GM12873 (cell line): Measurements from ENCODE around the gene ZMIZ1.

ENCODE experiments used
- TF ChIP-seq, protein P1 (sequence below): IDR thresholded peaks from 2 replicates; pipeline ENCODE4 v1.5.1; 2012; ENCODE audit warnings: low read depth, mild to moderate bottlenecking, moderate library complexity, low read length, control low read depth; ENCODE audit not compliant: insufficient read depth; ENCODE audit errors: missing control alignments

ZMIZ1 gene

GRCh38 chr10:79137826-79138225 lies 69.1 kb downstream of the ZMIZ1 start:
- TF ChIP-seq, protein P1, sequence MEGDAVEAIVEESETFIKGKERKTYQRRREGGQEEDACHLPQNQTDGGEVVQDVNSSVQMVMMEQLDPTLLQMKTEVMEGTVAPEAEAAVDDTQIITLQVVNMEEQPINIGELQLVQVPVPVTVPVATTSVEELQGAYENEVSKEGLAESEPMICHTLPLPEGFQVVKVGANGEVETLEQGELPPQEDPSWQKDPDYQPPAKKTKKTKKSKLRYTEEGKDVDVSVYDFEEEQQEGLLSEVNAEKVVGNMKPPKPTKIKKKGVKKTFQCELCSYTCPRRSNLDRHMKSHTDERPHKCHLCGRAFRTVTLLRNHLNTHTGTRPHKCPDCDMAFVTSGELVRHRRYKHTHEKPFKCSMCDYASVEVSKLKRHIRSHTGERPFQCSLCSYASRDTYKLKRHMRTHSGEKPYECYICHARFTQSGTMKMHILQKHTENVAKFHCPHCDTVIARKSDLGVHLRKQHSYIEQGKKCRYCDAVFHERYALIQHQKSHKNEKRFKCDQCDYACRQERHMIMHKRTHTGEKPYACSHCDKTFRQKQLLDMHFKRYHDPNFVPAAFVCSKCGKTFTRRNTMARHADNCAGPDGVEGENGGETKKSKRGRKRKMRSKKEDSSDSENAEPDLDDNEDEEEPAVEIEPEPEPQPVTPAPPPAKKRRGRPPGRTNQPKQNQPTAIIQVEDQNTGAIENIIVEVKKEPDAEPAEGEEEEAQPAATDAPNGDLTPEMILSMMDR: no peak

- TF ChIP-seq, protein P1: no peak
Measured at GRCh38 chr10:79138449-79139123, 69.8 kb downstream of the ZMIZ1 start.

DNA sequence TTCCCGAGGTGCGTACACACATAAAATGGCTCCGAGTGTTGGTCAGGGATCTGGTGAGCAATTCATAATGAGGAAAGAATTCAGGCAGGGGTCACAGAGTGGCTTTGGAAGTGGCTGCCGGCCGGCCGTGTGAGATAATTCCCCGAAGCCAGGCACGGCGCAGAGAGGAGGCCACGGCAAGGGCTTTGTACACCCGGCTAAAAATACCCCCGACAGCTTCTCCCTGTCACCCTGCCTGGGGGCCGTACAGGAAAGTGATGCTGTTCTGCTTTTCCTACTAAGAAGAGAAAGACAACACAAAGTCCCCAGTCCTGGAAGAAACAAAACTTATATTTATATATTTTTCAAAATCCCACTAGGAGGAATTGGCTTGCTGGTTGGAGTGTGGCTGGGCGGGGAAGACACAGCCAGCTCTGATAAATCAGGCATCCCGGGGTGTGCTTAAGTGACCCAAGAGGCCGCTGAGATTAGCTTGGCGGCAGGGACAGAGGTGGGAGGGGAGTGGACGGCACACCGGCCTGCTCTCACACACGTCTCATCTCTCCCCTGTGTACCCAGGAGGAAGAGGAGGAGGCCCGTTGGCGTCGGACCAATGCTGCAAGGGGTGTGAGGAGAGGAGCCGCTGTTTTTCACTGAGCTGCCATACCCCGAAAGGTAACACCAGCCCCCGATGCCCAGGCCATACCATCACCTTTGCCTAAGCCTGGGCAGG lies 70.5 kb downstream of the ZMIZ1 start:
- TF ChIP-seq, protein P1: no peak

- TF ChIP-seq, protein P1: no peak
Measured at GRCh38 chr10:79140085-79140793, 71.5 kb downstream of the ZMIZ1 start.

DNA sequence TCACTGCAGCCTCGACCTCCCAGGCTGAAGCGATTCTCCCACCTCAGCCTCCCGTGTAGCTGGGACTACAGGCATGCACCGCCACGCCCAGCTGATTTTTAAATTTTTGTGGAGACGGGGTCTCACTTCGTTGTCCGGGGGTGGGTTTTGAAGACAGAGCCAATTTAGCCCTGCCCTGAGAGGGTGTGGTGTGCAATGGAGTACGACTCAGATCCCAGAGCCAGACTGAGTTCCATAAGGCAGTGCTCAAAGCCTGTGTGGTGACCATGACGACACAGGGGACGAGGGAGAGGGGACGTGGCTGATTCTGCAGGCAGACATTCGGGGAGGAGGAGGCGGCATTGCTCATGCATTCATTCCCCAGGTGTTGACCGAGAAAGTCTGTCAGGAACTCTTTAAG lies 72.1 kb downstream of the ZMIZ1 start:
- TF ChIP-seq, protein P1: no peak

- TF ChIP-seq, protein P1: no peak
Measured at GRCh38 chr10:79142064-79142491, 73.3 kb downstream of the ZMIZ1 start.
